Measurements from ENCODE around the gene LILRB5. TPM values are rescaled to one million over a fixed set of nuclear protein-coding genes. Genes with fewer than 3 reads are reported as not detected.
"Not testable (repeated sequence)": the region's sequence is repeated elsewhere in the genome, so short reads cannot be mapped to it uniquely, and the experiment has no call there.

The LILRB5 gene
- total RNA-seq, 4 donors from 2014 or later, result 8.3 to 10.7 (median 9.1) TPM

GRCh38 chr19:54209058-54209810 is 47.8 kb downstream of the LILRB5 start:
- intact Hi-C loops (cut with DNase I; ENCODE audit: low total_unique reads), result no loop called here
- peak overlapping the region; percentile 84 to 90 (median 84) for H3K27ac ChIP-seq
- H3K4me3 ChIP-seq, result no peak overlapping the region
- peak; percentile 21 for DNase-seq
- 62% methylated on average over 23 of the region's 24 CpGs; no CpG with 5 or more reads in 1 of the 2 donors for WGBS, 2 donors (ENCODE audit: low coverage in 1 of 2)
- peaks cover 0 to 35% (median 12%) of the 10 kb centered on the region in 4 donors for H3K36me3 ChIP-seq
- TF ChIP-seq EP300 (IDR thresholded peaks at IDR 0.05; ENCODE audit: low read depth), result no peak
- TF ChIP-seq CTCF (IDR thresholded peaks at IDR 0.05), result no peak
- no peak for TF ChIP-seq POLR2A (IDR thresholded peaks at IDR 0.05)
- no peak for TF ChIP-seq POLR2AphosphoS5 (IDR thresholded peaks at IDR 0.05)
- no peaks in the 10 kb centered on the region for H3K27me3 ChIP-seq
- no peaks in the 10 kb centered on the region for H3K9me3 ChIP-seq
- H3K4me1 ChIP-seq, result peaks cover 31 to 72% (median 51%) of the 10 kb centered on the region in 4 donors
- in situ Hi-C loops (cut with MboI; ENCODE audit: low pct_ligation_motif_present in 1 of 4, low pct_unique_long_range_greater_than_20kb in 1 of 4, low sequenced_read_pairs in 3 of 4), result no loop called here

GRCh38 chr19:54208784-54209057 is 48.4 kb downstream of the LILRB5 start:
- in situ Hi-C loops (cut with MboI; ENCODE audit: low pct_ligation_motif_present in 1 of 4, low pct_unique_long_range_greater_than_20kb in 1 of 4, low sequenced_read_pairs in 3 of 4) (no loop called here), intact Hi-C loops (cut with DNase I; ENCODE audit: low total_unique reads) (no loop called here)
- TF ChIP-seq POLR2AphosphoS5 (IDR thresholded peaks at IDR 0.05) (no peak), EP300 (IDR thresholded peaks at IDR 0.05; ENCODE audit: low read depth) (no peak), CTCF (IDR thresholded peaks at IDR 0.05) (no peak), POLR2A (IDR thresholded peaks at IDR 0.05) (no peak)
- Histone ChIP-seq H3K36me3 (peaks cover 0 to 40% (median 12%) of the 10 kb centered on the region in 4 donors), H3K9me3 (no peaks in the 10 kb centered on the region), H3K27ac (peak overlapping the region; percentile 84 to 90 (median 84)), H3K27me3 (no peaks in the 10 kb centered on the region), H3K4me1 (peaks cover 31 to 77% (median 54%) of the 10 kb centered on the region in 4 donors), H3K4me3 (no peak overlapping the region)
- 66% methylated on average over 8 of the region's 8 CpGs; no CpG with 5 or more reads in 1 of the 2 donors for WGBS, 2 donors (ENCODE audit: low coverage in 1 of 2)
- DNase-seq, result no peak

GRCh38 chr19:54207983-54208783 is 48.9 kb downstream of the LILRB5 start:
- no peak overlapping the region for H3K4me3 ChIP-seq
- intact Hi-C loops (cut with DNase I; ENCODE audit: low total_unique reads) (no loop called here), in situ Hi-C loops (cut with MboI; ENCODE audit: low pct_ligation_motif_present in 1 of 4, low pct_unique_long_range_greater_than_20kb in 1 of 4, low sequenced_read_pairs in 3 of 4) (no loop called here)
- no peaks in the 10 kb centered on the region for H3K9me3 ChIP-seq
- peak; percentile 72 for DNase-seq
- TF ChIP-seq POLR2AphosphoS5 (IDR thresholded peaks at IDR 0.05) (peak; percentile 9 to 67 (median 60)), EP300 (IDR thresholded peaks at IDR 0.05; ENCODE audit: low read depth) (peak; percentile 81), POLR2A (IDR thresholded peaks at IDR 0.05) (peak; percentile 44), CTCF (IDR thresholded peaks at IDR 0.05) (no peak)
- WGBS, 2 donors (ENCODE audit: low coverage in 1 of 2), result 52 to 100% methylated on average over 1 to 15 of the region's 18 CpGs
- no peaks in the 10 kb centered on the region for H3K27me3 ChIP-seq
- H3K4me1 ChIP-seq, result peaks cover 34 to 82% (median 58%) of the 10 kb centered on the region in 4 donors
- peaks cover 0 to 44% (median 12%) of the 10 kb centered on the region in 4 donors for H3K36me3 ChIP-seq
- H3K27ac ChIP-seq, result peak overlapping the region; percentile 84 to 90 (median 84)

GRCh38 chr19:54207676-54207982 is 49.4 kb downstream of the LILRB5 start:
- peaks cover 0 to 50% (median 12%) of the 10 kb centered on the region in 4 donors for H3K36me3 ChIP-seq
- H3K4me1 ChIP-seq, result peaks cover 40 to 88% (median 64%) of the 10 kb centered on the region in 4 donors
- DNase-seq, result no peak
- H3K27ac ChIP-seq, result peak overlapping the region; percentile 59 to 90 (median 80)
- 47% methylated on average over 5 of the region's 5 CpGs; no CpG with 5 or more reads in 1 of the 2 donors for WGBS, 2 donors (ENCODE audit: low coverage in 1 of 2)
- no peaks in the 10 kb centered on the region for H3K27me3 ChIP-seq
- in situ Hi-C loops (cut with MboI; ENCODE audit: low pct_ligation_motif_present in 1 of 4, low pct_unique_long_range_greater_than_20kb in 1 of 4, low sequenced_read_pairs in 3 of 4), result no loop called here
- H3K9me3 ChIP-seq, result no peaks in the 10 kb centered on the region
- no peak for TF ChIP-seq POLR2AphosphoS5 (IDR thresholded peaks at IDR 0.05)
- TF ChIP-seq POLR2A (IDR thresholded peaks at IDR 0.05), result no peak
- TF ChIP-seq CTCF (IDR thresholded peaks at IDR 0.05), result no peak
- no peak for TF ChIP-seq EP300 (IDR thresholded peaks at IDR 0.05; ENCODE audit: low read depth)
- intact Hi-C loops (cut with DNase I; ENCODE audit: low total_unique reads), result no loop called here
- no peak overlapping the region for H3K4me3 ChIP-seq

- Histone ChIP-seq H3K36me3 (peaks cover 0 to 54% (median 12%) of the 10 kb centered on the region in 4 donors), H3K4me1 (peaks cover 44 to 92% (median 68%) of the 10 kb centered on the region in 4 donors), H3K27ac (peak overlapping the region; percentile 59 to 90 (median 80))
- H3K4me3 ChIP-seq; intact Hi-C loops (cut with DNase I; ENCODE audit: low total_unique reads); DNase-seq; H3K27me3 ChIP-seq; H3K9me3 ChIP-seq; in situ Hi-C loops (cut with MboI; ENCODE audit: low pct_ligation_motif_present in 1 of 4, low pct_unique_long_range_greater_than_20kb in 1 of 4, low sequenced_read_pairs in 3 of 4): not testable (repeated sequence)
- WGBS, 2 donors (ENCODE audit: low coverage in 1 of 2), result 0 to 61% methylated on average over 2 to 23 of the region's 23 CpGs
Observed at GRCh38 chr19:54207193-54207592, 49.9 kb downstream of the LILRB5 start.

Measured in transverse colon (tissue), 4 donors.